HG03521 (cell line): ENCODE data around the gene POU2F2.
"Not testable (repeated sequence)": the region's sequence is repeated elsewhere in the genome, so short reads cannot be mapped to it uniquely, and the experiment has no call there.

Experiments used
- ATAC-seq: cut with Tn5 transposase; IDR thresholded peaks from one replicate; pipeline ENCODE4 v1.9.1; 2021; ENCODE audit warnings: mild to moderate bottlenecking, moderate library complexity; ENCODE audit not compliant: unreplicated experiment

Gene POU2F2

GRCh38 chr19:42105368-42105767, 26.9 kb downstream of the POU2F2 start:
- no peak for ATAC-seq

GRCh38 chr19:42102877-42103276, 29.4 kb downstream of the POU2F2 start:
- no peak for ATAC-seq

- ATAC-seq: not testable (repeated sequence)
Observed at GRCh38 chr19:42100241-42100640, 32.0 kb downstream of the POU2F2 start.

GRCh38 chr19:42099336-42099925, 32.8 kb downstream of the POU2F2 start:
- ATAC-seq: no peak

GRCh38 chr19:42098781-42099180, 33.5 kb downstream of the POU2F2 start:
- ATAC-seq: no peak

- ATAC-seq: no peak
Observed at GRCh38 chr19:42097461-42097860, 34.8 kb downstream of the POU2F2 start.

- ATAC-seq: no peak
Observed at GRCh38 chr19:42096255-42096837, 35.9 kb downstream of the POU2F2 start.

GRCh38 chr19:42095814-42096230, 36.4 kb downstream of the POU2F2 start:
- no peak for ATAC-seq

- ATAC-seq: no peak
Observed at GRCh38 chr19:42095142-42095813, 37.0 kb downstream of the POU2F2 start.

- no peak for ATAC-seq
Observed at GRCh38 chr19:42093926-42094325, 38.3 kb downstream of the POU2F2 start.

- ATAC-seq: no peak
Observed at GRCh38 chr19:42093505-42093904, 38.7 kb downstream of the POU2F2 start.

GRCh38 chr19:42092350-42092749, 39.9 kb downstream of the POU2F2 start:
- ATAC-seq: no peak

- no peak for ATAC-seq
Observed at GRCh38 chr19:42091742-42092141, 40.5 kb downstream of the POU2F2 start.

GRCh38 chr19:42091300-42091699, 40.9 kb downstream of the POU2F2 start:
- ATAC-seq: no peak

GRCh38 chr19:42090672-42091071, 41.6 kb downstream of the POU2F2 start:
- ATAC-seq: no peak

- no peak for ATAC-seq
Observed at GRCh38 chr19:42089772-42090171, 42.5 kb downstream of the POU2F2 start.

GRCh38 chr19:42089191-42089750, 43.0 kb downstream of the POU2F2 start:
- ATAC-seq: no peak

- ATAC-seq: no peak
Observed at GRCh38 chr19:42088471-42089190, 43.6 kb downstream of the POU2F2 start.

- ATAC-seq: no peak
Observed at GRCh38 chr19:42086770-42087550, 45.3 kb downstream of the POU2F2 start.

GRCh38 chr19:42086188-42086736, 46.0 kb downstream of the POU2F2 start:
- ATAC-seq: no peak
